ENCODE data around the gene NRXN2.

Gene NRXN2

GRCh38 chr11:64570341-64570740 is 152.7 kb downstream of the NRXN2 start:
- TF ChIP-seq POLR2AphosphoS5 (IDR thresholded peaks at IDR 0.05; ENCODE audit: low read depth, low read length) (no peak), TAF1 (IDR thresholded peaks at IDR 0.05; ENCODE audit: borderline replicate concordance, insufficient read depth, low read length) (no peak), FOXP2 (optimal IDR thresholded peaks at IDR 0.05; ENCODE audit: borderline replicate concordance, extremely low read depth, extremely low read length, insufficient read depth) (no peak), SIN3A (IDR thresholded peaks at IDR 0.05; ENCODE audit: borderline replicate concordance, insufficient read depth, low read length) (no peak), REST (IDR thresholded peaks at IDR 0.05; ENCODE audit: insufficient read depth in 1 of 2, low read depth in 2 of 2, low read length in 2 of 2) (no peak)

- TF ChIP-seq POLR2AphosphoS5 (IDR thresholded peaks at IDR 0.05; ENCODE audit: low read depth, low read length) (no peak), TAF1 (IDR thresholded peaks at IDR 0.05; ENCODE audit: borderline replicate concordance, insufficient read depth, low read length) (no peak), FOXP2 (optimal IDR thresholded peaks at IDR 0.05; ENCODE audit: borderline replicate concordance, extremely low read depth, extremely low read length, insufficient read depth) (no peak)
These were observed 153.6 kb downstream of the NRXN2 start for GRCh38 chr11:64569300-64569970.

GRCh38 chr11:64568584-64569140 is 154.3 kb downstream of the NRXN2 start:
- TF ChIP-seq FOXP2 (optimal IDR thresholded peaks at IDR 0.05; ENCODE audit: borderline replicate concordance, extremely low read depth, extremely low read length, insufficient read depth) = no peak

GRCh38 chr11:64568041-64568571 is 154.9 kb downstream of the NRXN2 start:
- TF ChIP-seq FOXP2 (optimal IDR thresholded peaks at IDR 0.05; ENCODE audit: borderline replicate concordance, extremely low read depth, extremely low read length, insufficient read depth) (no peak), TAF1 (IDR thresholded peaks at IDR 0.05; ENCODE audit: borderline replicate concordance, insufficient read depth, low read length) (no peak), SIN3A (IDR thresholded peaks at IDR 0.05; ENCODE audit: borderline replicate concordance, insufficient read depth, low read length) (no peak), POLR2AphosphoS5 (IDR thresholded peaks at IDR 0.05; ENCODE audit: low read depth, low read length) (no peak), REST (IDR thresholded peaks at IDR 0.05; ENCODE audit: insufficient read depth in 1 of 2, low read depth in 2 of 2, low read length in 2 of 2) (no peak)

GRCh38 chr11:64566915-64567891 is 155.8 kb downstream of the NRXN2 start:
- no peak for TF ChIP-seq TAF1 (IDR thresholded peaks at IDR 0.05; ENCODE audit: borderline replicate concordance, insufficient read depth, low read length)
- no peak for TF ChIP-seq REST (IDR thresholded peaks at IDR 0.05; ENCODE audit: insufficient read depth in 1 of 2, low read depth in 2 of 2, low read length in 2 of 2)
- TF ChIP-seq SIN3A (IDR thresholded peaks at IDR 0.05; ENCODE audit: borderline replicate concordance, insufficient read depth, low read length) = no peak
- TF ChIP-seq POLR2AphosphoS5 (IDR thresholded peaks at IDR 0.05; ENCODE audit: low read depth, low read length) = no peak
- TF ChIP-seq FOXP2 (optimal IDR thresholded peaks at IDR 0.05; ENCODE audit: borderline replicate concordance, extremely low read depth, extremely low read length, insufficient read depth) = no peak
